ENCODE data around the gene HECTD2.
A peak's percentile ranks its signal among the peaks of the same experiment; 100 is the strongest.
"Not testable (repeated sequence)": the region's sequence is repeated elsewhere in the genome, so short reads cannot be mapped to it uniquely, and the experiment has no call there.

The HECTD2 gene

GRCh38 chr10:91487911-91488582 is 77.9 kb downstream of the HECTD2 start:
- DNase-seq, result no peak

- DNase-seq, result peak; percentile 28
Observed at GRCh38 chr10:91493313-91493712, 83.2 kb downstream of the HECTD2 start.

GRCh38 chr10:91495402-91495801 is 85.3 kb downstream of the HECTD2 start:
- DNase-seq, result no peak

- no peak for DNase-seq
Observed at GRCh38 chr10:91496016-91496415, 85.9 kb downstream of the HECTD2 start.

GRCh38 chr10:91511549-91512330 is 101.6 kb downstream of the HECTD2 start:
- no peak for DNase-seq

- DNase-seq, result no peak
Observed at GRCh38 chr10:91512458-91512857, 102.3 kb downstream of the HECTD2 start.

DNA sequence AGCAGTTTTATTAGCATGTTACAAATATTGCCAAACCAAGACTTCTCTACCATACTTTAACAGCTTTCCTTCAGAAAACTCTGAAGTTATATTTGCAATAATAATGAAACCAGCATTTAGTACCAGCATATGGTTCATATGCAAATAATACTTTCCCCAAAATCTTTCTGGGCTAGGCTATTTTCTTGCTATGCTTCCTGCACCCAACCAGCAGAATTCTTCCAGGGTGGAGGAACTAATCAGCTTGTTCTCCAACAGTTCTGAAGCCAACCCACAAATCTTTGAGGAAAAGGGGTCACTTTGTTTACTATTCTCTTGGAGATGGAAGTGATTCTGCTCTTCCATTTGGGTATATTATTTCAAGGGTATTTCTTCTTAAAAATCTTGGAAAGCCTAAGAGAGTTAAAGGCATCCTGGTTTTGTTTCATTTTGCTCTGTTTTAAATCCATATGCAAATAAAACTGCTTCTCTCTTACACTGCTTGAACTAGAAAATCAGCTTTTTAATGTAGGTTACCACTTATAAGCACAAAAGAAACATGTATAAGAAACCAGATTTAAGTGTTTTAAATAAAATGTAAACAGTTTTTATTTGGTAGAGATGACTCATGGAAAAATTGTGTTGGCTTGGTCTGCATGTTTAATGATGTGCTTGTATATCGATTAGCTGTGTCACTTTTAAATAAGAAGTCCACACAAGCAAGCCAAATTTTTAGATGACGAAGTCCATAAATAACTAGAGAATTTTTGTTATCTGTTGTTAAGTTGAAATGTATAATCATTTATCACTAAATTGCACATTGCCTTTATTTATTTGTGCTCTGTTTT is 103.7 kb downstream of the HECTD2 start:
- no peak for DNase-seq

GRCh38 chr10:91514787-91515186 is 104.6 kb downstream of the HECTD2 start:
- no peak for DNase-seq

- DNase-seq, result no peak
Observed at GRCh38 chr10:91517394-91517793, 107.2 kb downstream of the HECTD2 start.

GRCh38 chr10:91519899-91520514 is 109.9 kb downstream of the HECTD2 start:
- DNase-seq, result no peak

GRCh38 chr10:91520661-91521060 is 110.5 kb downstream of the HECTD2 start:
- no peak for DNase-seq

DNA sequence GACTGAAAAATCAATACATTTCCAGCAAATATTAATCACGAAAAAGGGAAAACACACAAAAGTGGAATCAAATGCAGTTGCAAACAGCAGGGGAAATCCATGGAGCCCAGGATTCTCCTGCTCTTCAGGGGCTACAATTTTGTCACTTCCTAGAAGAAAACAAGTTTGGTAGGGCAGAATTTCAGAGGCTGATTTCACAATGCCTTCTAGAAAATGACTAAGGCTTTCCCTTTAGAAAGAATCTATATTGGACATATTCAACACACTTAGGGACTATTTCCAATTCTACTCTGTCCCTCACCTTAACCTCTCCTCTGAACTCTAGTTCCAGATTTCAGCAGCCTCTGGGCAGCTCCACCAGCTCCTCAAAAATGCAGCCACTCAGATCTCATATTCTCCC is 111.3 kb downstream of the HECTD2 start:
- no peak for DNase-seq

- no peak for DNase-seq
Observed at GRCh38 chr10:91525896-91526712, 116.0 kb downstream of the HECTD2 start.

- no peak for DNase-seq
Observed at GRCh38 chr10:91528080-91528479, 117.9 kb downstream of the HECTD2 start.

GRCh38 chr10:91528768-91529167 is 118.6 kb downstream of the HECTD2 start:
- DNase-seq, result no peak

GRCh38 chr10:91534789-91535188 is 124.6 kb downstream of the HECTD2 start:
- not testable (repeated sequence) for DNase-seq

DNA sequence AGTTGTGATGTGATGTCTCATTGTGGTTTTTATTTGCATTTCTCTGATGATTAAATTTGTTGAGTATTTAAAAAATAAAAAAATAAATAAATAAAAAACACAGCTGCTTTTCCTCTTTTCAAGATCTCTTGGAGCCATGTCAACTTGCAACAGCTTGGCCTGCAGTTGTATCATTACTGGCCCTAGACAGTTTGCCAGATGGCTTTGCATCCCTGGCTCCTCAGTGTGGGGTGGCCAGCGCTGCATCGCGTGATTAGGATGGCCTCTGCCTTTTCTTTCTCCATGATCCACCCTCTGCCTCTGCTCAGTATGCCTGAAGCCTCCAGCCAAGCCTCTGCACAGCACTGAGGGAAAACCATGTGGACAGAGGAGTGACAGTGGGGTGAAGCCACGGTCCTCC is 126.0 kb downstream of the HECTD2 start:
- DNase-seq, result no peak

- no peak for DNase-seq
Observed at GRCh38 chr10:91536733-91537132, 126.6 kb downstream of the HECTD2 start.

GRCh38 chr10:91537614-91538383 is 127.7 kb downstream of the HECTD2 start:
- DNase-seq, result no peak

DNA sequence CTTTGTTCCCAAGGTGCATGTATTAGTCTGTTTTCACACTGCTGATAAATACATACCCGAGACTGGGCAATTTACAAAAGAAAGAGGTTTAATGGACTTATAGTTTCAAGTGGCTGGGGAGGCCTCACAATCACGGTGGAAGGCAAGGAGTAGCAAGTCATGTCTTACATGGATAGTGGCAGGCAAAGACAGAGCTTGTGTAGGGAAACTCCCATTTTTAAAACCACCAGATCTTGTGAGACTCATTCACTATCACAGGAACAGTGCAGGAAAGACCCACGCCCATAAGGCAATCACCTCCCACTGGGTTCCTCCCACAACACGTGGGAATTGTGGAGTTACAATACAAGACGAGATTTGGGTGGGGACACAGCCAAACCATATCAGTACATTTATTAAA is 129.8 kb downstream of the HECTD2 start:
- DNase-seq, result no peak

DNA sequence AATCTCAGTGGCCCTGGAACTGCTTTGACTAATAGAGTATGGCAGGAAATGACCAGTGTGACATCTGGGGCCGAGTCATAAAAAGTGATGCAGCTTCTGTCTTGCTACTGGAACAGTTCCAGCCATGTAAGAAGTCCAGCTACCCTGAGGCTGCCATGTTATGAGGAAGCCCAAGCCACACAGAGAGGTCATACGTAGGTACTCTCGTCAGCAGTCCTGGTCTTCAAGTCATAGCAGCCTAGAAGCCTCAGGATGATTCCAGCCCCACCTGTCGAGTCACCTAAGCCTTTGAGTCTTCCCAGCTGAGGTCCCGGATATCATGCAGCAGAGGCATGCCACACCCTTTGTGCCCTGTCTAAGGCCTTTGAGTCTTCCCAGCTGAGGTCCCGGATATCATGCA is 130.6 kb downstream of the HECTD2 start:
- no peak for DNase-seq
